SH-SY5Y (cell line): Measurements from ENCODE around the gene TRPM4.

Experiments used
- GATA2 ChIP-seq: IDR thresholded peaks from 2 replicates; pipeline ENCODE4 v1.6.1; 2011; ENCODE audit warnings: mild to moderate bottlenecking, low read depth, low read length
- GATA3 ChIP-seq: IDR thresholded peaks from 2 replicates; pipeline ENCODE4 v1.6.1; 2011; ENCODE audit warnings: low read depth, mild to moderate bottlenecking, low read length, moderate library complexity

Gene TRPM4

GRCh38 chr19:49154279-49154678, 3.3 kb upstream of the TRPM4 start:
- TF ChIP-seq GATA3 (no peak), GATA2 (no peak)

GRCh38 chr19:49155005-49155819, 2.4 kb upstream of the TRPM4 start, which contains the start of gene HRC:
Gene HRC (minus strand): TSS chr19:49155396. CDS start chr19:49155237, 159 bp downstream.
- TF ChIP-seq GATA3, result no peak
- no peak for TF ChIP-seq GATA2

GRCh38 chr19:49155820-49156346, 1.7 kb upstream of the TRPM4 start:
- no peak for TF ChIP-seq GATA2

GRCh38 chr19:49160450-49161189, 3.0 kb downstream of the TRPM4 start:
- TF ChIP-seq GATA3 (no peak), GATA2 (no peak)

GRCh38 chr19:49161987-49162386, 4.4 kb downstream of the TRPM4 start:
- no peak for TF ChIP-seq GATA3
- no peak for TF ChIP-seq GATA2

GRCh38 chr19:49165111-49165750, 7.6 kb downstream of the TRPM4 start:
- TF ChIP-seq GATA3 (no peak), GATA2 (no peak)

GRCh38 chr19:49165865-49166301, 8.3 kb downstream of the TRPM4 start:
- TF ChIP-seq GATA3 (no peak), GATA2 (no peak)

GRCh38 chr19:49167857-49168409, 10.3 kb downstream of the TRPM4 start:
- TF ChIP-seq GATA3, result no peak
- TF ChIP-seq GATA2, result no peak

- TF ChIP-seq GATA2 (no peak), GATA3 (no peak)
Observed at GRCh38 chr19:49168421-49168820, 10.8 kb downstream of the TRPM4 start.

GRCh38 chr19:49173198-49173597, 15.6 kb downstream of the TRPM4 start:
- no peak for TF ChIP-seq GATA2
- no peak for TF ChIP-seq GATA3

- TF ChIP-seq GATA2 (no peak), GATA3 (no peak)
Observed at GRCh38 chr19:49180659-49181058, 23.1 kb downstream of the TRPM4 start.

- no peak for TF ChIP-seq GATA2
- TF ChIP-seq GATA3, result no peak
Observed at GRCh38 chr19:49182848-49183375, 25.3 kb downstream of the TRPM4 start.

GRCh38 chr19:49186108-49186507, 28.5 kb downstream of the TRPM4 start:
- TF ChIP-seq GATA3 (no peak), GATA2 (no peak)

GRCh38 chr19:49188626-49189200, 31.1 kb downstream of the TRPM4 start:
- no peak for TF ChIP-seq GATA3
- TF ChIP-seq GATA2, result no peak
